Brain microvascular endothelial cell (primary cell): Measurements from ENCODE around the gene MEGF11.
A peak's percentile ranks its signal among the peaks of the same experiment; 100 is the strongest.

ENCODE experiments used
- DNase-seq: peaks from one replicate; pipeline ENCODE4 v3.0.0-alpha.2; 2020
- H3K27ac ChIP-seq: fragments of 250-450 bp; sonication (Bioruptor Pico); 2 replicates; pipeline ENCODE4 v1.5.1; 2020; ENCODE audit warnings: mild to moderate bottlenecking, moderate library complexity
- H3K27me3 ChIP-seq: fragments of 250-450 bp; sonication (Bioruptor Pico); replicated peaks from 2 replicates; pipeline ENCODE4 v1.5.1; 2020; ENCODE audit warnings: mild to moderate bottlenecking
- H3K36me3 ChIP-seq: fragments of 250-450 bp; sonication (Bioruptor Pico); replicated peaks from 2 replicates; pipeline ENCODE4 v1.5.1; 2020; ENCODE audit warnings: mild to moderate bottlenecking
- H3K4me3 ChIP-seq: 2 replicates; pipeline ENCODE4 v1.5.1; 2011; ENCODE audit warnings: low read depth, mild to moderate bottlenecking, control low read depth, low read length, moderate library complexity
- CTCF ChIP-seq: IDR thresholded peaks from 2 replicates; pipeline ENCODE4 v1.5.1; 2011; ENCODE audit warnings: low read depth, mild to moderate bottlenecking, moderate library complexity, low read length, control low read depth, inconsistent platforms; ENCODE audit errors: missing control alignments
- in situ Hi-C: cut with HindIII; loops from 2 replicates; pipeline ENCODE4 v1.10.0; 2017; ENCODE audit warnings: low sequenced_read_pairs, low pct_ligation_motif_present

Gene MEGF11

GRCh38 chr15:66290007-66290406 lies 36.5 kb upstream of the MEGF11 start:
- TF ChIP-seq CTCF = no peak
- Histone ChIP-seq H3K36me3 (no peaks in the 10 kb centered on the region), H3K27me3 (no peaks in the 10 kb centered on the region), H3K4me3 (no peak overlapping the region), H3K27ac (no peak overlapping the region)
- in situ Hi-C loops = no loop called here
- no peak for DNase-seq

GRCh38 chr15:66288551-66289185 lies 35.1 kb upstream of the MEGF11 start:
- no peak overlapping the region for H3K4me3 ChIP-seq
- H3K36me3 ChIP-seq = no peaks in the 10 kb centered on the region
- in situ Hi-C loops = no loop called here
- TF ChIP-seq CTCF = no peak
- H3K27ac ChIP-seq = no peak overlapping the region
- no peaks in the 10 kb centered on the region for H3K27me3 ChIP-seq
- DNase-seq = peak; percentile 13

- Histone ChIP-seq H3K27me3 (no peaks in the 10 kb centered on the region), H3K36me3 (no peaks in the 10 kb centered on the region), H3K27ac (no peak overlapping the region), H3K4me3 (no peak overlapping the region)
- DNase-seq = no peak
- TF ChIP-seq CTCF = no peak
- in situ Hi-C loops = no loop called here
These were observed 34.5 kb upstream of the MEGF11 start for GRCh38 chr15:66288093-66288492.

GRCh38 chr15:66287461-66288057 lies 34.0 kb upstream of the MEGF11 start:
- peak; percentile 36 for TF ChIP-seq CTCF
- Histone ChIP-seq H3K36me3 (no peaks in the 10 kb centered on the region), H3K4me3 (no peak overlapping the region), H3K27me3 (no peaks in the 10 kb centered on the region), H3K27ac (no peak overlapping the region)
- no peak for DNase-seq
- in situ Hi-C loops = no loop called here

- Histone ChIP-seq H3K27ac (no peak overlapping the region), H3K4me3 (no peak overlapping the region), H3K27me3 (no peaks in the 10 kb centered on the region), H3K36me3 (no peaks in the 10 kb centered on the region)
- in situ Hi-C loops = no loop called here
- no peak for DNase-seq
- TF ChIP-seq CTCF = no peak
These were observed 32.2 kb upstream of the MEGF11 start for GRCh38 chr15:66285533-66286280.
